GM12878 (cell line): ENCODE data around the gene NFKB2. TPM values are rescaled to one million over a fixed set of nuclear protein-coding genes. Genes with fewer than 3 reads are reported as not detected.
A peak's percentile ranks its signal among the peaks of the same experiment; 100 is the strongest.

Experiments
- BMI1 ChIP-seq: fragments of 450-650 bp; IDR thresholded peaks from 2 replicates; pipeline ENCODE4 v1.6.1; 2016; ENCODE audit warnings: mild to moderate bottlenecking, moderate library complexity, borderline replicate concordance
- CTCF ChIP-seq, 3 experiments: IDR thresholded peaks in 2 of 3; conservative IDR thresholded peaks in 1 of 3; 2 replicates each; pipeline ENCODE4 v1.5.1; 2011; ENCODE audit warnings: low read depth in 3 of 3, low read length in 3 of 3, mild to moderate bottlenecking in 3 of 3, control low read depth in 2 of 3, moderate library complexity in 2 of 3, inconsistent platforms in 1 of 3, mixed read lengths in 1 of 3; ENCODE audit not compliant: control insufficient read depth in 2 of 3, insufficient read depth in 1 of 3; ENCODE audit errors: extremely low read depth in 1 of 3
- ELK1 ChIP-seq: IDR thresholded peaks from 2 replicates; pipeline ENCODE4 v1.6.1; 2012; ENCODE audit warnings: low read depth, low read length, improper control_type of control experiment
- EZH2 ChIP-seq: IDR thresholded peaks from 2 replicates; pipeline ENCODE4 v1.6.1; 2012; ENCODE audit warnings: low read depth, mild to moderate bottlenecking, control low read depth, inconsistent platforms, low read length, borderline replicate concordance; ENCODE audit not compliant: control insufficient read depth
- FOXM1 ChIP-seq: IDR thresholded peaks from 2 replicates; pipeline ENCODE4 v1.6.1; 2012; ENCODE audit warnings: low read depth, mild to moderate bottlenecking, inconsistent platforms, low read length, moderate library complexity
- NFIC ChIP-seq: IDR thresholded peaks from 2 replicates; pipeline ENCODE4 v1.6.1; 2012; ENCODE audit warnings: low read depth, mild to moderate bottlenecking, inconsistent platforms, low read length, moderate library complexity
- NRF1 ChIP-seq: conservative IDR thresholded peaks from 2 replicates; pipeline ENCODE4 v1.6.1; 2011; ENCODE audit warnings: mild to moderate bottlenecking, low read depth, low read length, improper control_type of control experiment
- PBX3 ChIP-seq: IDR thresholded peaks from 2 replicates; pipeline ENCODE4 v1.6.1; 2011; ENCODE audit warnings: mild to moderate bottlenecking, low read depth, low read length, moderate library complexity; ENCODE audit not compliant: insufficient replicate concordance
- POLR2A ChIP-seq: IDR thresholded peaks from 2 replicates; pipeline ENCODE4 v1.6.1; 2011; ENCODE audit warnings: low read depth, mild to moderate bottlenecking, low read length
- POLR2AphosphoS5 ChIP-seq: IDR thresholded peaks from 2 replicates; pipeline ENCODE4 v1.6.1; 2011; ENCODE audit warnings: mild to moderate bottlenecking, low read length, inconsistent platforms
- PRDM15 ChIP-seq: fragments of 450-650 bp; formaldehyde crosslinking; IDR thresholded peaks from 2 replicates; pipeline ENCODE4 v1.4.0; 2020; ENCODE audit warnings: mild to moderate bottlenecking, moderate library complexity
- RAD21 ChIP-seq: IDR thresholded peaks from 2 replicates; pipeline ENCODE4 v1.6.1; 2011; ENCODE audit warnings: mild to moderate bottlenecking, low read depth, low read length, moderate library complexity; ENCODE audit not compliant: insufficient read depth
- RB1 ChIP-seq: fragments of 450-650 bp; formaldehyde crosslinking; IDR thresholded peaks from 2 replicates; pipeline ENCODE4 v1.6.1; 2017; ENCODE audit warnings: mild to moderate bottlenecking, borderline replicate concordance
- STAT1 ChIP-seq: fragments of 450-650 bp; conservative IDR thresholded peaks from 2 replicates; pipeline ENCODE4 v1.6.1; 2014; ENCODE audit warnings: antibody characterized with exemption, mild to moderate bottlenecking
- STAT3 ChIP-seq: IDR thresholded peaks from 2 replicates; pipeline ENCODE4 v1.6.1; 2011; ENCODE audit warnings: low read depth, low read length, improper control_type of control experiment
- TAF1 ChIP-seq: IDR thresholded peaks from 2 replicates; pipeline ENCODE4 v1.6.1; 2011; ENCODE audit warnings: mild to moderate bottlenecking, low read depth, low read length, borderline replicate concordance
- YY1 ChIP-seq: IDR thresholded peaks from 2 replicates; pipeline ENCODE4 v1.6.1; 2011; ENCODE audit warnings: low read depth, mild to moderate bottlenecking, low read length
- ZBTB4 ChIP-seq: fragments of 450-650 bp; formaldehyde crosslinking; IDR thresholded peaks from 2 replicates; pipeline ENCODE4 v1.4.0; 2022; ENCODE audit warnings: mild to moderate bottlenecking, moderate library complexity
- polyA plus RNA-seq, 11 experiments: library from polyadenylated mRNA; depleted of rRNA in 4 of 11; unstranded in 6 of 11; stranded (reverse) in 5 of 11; fragments of >200 nt; fragmentation: Nextera tagmentation in 4 of 11; fragmentation: Illumina TruSeq in 1 of 11; extraction: Ambion mirVana in 4 of 11; extraction: Trizol in 1 of 11; gene quantifications; 1 replicate in 1 of 11; 2 replicates in 10 of 11; pipeline versions ENCODE4 v1.2.1 to v1.2.3, GENCODE V29; 2011 to 2016; ENCODE audit warnings: inconsistent platforms in 2 of 11, missing spikeins in 2 of 11, low read depth in 1 of 11
- total RNA-seq, 4 experiments: library from RNA; depleted of rRNA in 3 of 4; stranded (reverse); fragments of >200 nt in 3 of 4; fragmentation: Illumina TruSeq in 1 of 4; extraction: Trizol in 1 of 4; gene quantifications; 2 replicates each; pipeline versions ENCODE4 v1.2.1 to v1.2.3, GENCODE V29; 2013 to 2021

The NFKB2 gene
- total and polyA plus RNA-seq, 10 of the 15 experiments (the other 5 are each of a cell fraction or from before 2014, with no cell fraction given), result 0.56 to 144 (median 49.4) TPM

- TF ChIP-seq ZBTB4 (CRISPR knock-in tag) (no peak), NFIC (no peak), TAF1 (peak; percentile 73), EZH2 (no peak), PRDM15 (CRISPR knock-in tag) (no peak), POLR2A (peak; percentile 85), NRF1 (no peak), STAT3 (no peak), ELK1 (peak; percentile 31; the same call in 1 of the 2 replicates), RB1 (peak; percentile 93; the same call in 1 of the 2 replicates), YY1 (peak; percentile 5), PBX3 (no peak), RAD21 (peak; percentile 54), STAT1 (0 out of 2 replicates have a peak, but pooled peaks have one; percentile 53), BMI1 (no peak), CTCF (IDR thresholded peaks at IDR 0.05 in 2 of 3, conservative IDR thresholded peaks at IDR 0.05 in 1 of 3; ENCODE audit: control insufficient read depth in 2 of 3, extremely low read depth in 1 of 3, insufficient read depth in 1 of 3, low read depth in 3 of 3, low read length in 3 of 3) (peak in 2 of 3 experiments; percentile 89 to 91; a peak in 2 of 6 replicates), FOXM1 (no peak), POLR2AphosphoS5 (peak; percentile 91; the same call in 1 of the 2 replicates)
These were observed 1.3 kb upstream of the NFKB2 start (continued) for GRCh38 chr10:102394079-102394800.
